ENCODE measurements around the gene FGFBP1. TPM values are rescaled to one million over a fixed set of nuclear protein-coding genes. Genes with fewer than 3 reads are reported as not detected.

FGFBP1 gene
- total and polyA plus RNA-seq, 2 donors (not counting 3 experiments of a cell fraction or from before 2014, with no cell fraction given): not detected

DNA sequence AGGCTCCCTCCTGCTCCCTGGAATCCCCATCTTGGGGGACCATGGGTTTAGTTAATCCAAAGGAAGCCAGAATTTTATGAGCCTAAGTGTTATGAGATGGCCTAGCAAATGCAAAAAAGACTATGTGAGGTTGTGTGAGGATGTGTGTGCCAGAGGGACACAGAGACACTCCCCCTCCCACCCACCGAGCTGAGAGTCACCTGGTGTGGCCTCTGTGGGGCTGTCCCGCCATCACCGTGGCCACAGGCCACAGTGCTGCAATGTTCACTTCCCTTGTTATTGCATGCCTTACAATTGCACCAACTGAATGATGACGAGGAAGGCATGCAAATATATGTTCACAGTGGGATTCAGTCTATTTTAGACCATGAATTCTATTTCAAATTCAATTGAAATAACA is 25.0 kb upstream of the FGFBP1 start:
- FAIRE-seq: no peak
- intact Hi-C loops (cut with micrococcal nuclease): loop anchor here (1.0 kb wide), 2 partner anchors 38 to 302 kb away; no protein-coding TSS in a partner anchor
- CTCF ChIA-PET: interaction anchor here (0.8 to 5.2 kb wide), 7 partner anchors 10 to 304 kb away, joined by 3 to 58 read pairs (median 6); no protein-coding TSS in a partner anchor

More for the DNA sequence above, 25.0 kb upstream of the FGFBP1 start:
- POLR2A ChIA-PET: no interaction called here
- no peak overlapping the region for H2AFZ ChIP-seq (ENCODE audit: low read depth, low read length)
- no peak overlapping the region for H3K4me3 ChIP-seq (replicated peaks in 1 of 3; ENCODE audit: insufficient read depth in 1 of 3, low read depth in 1 of 3, low read length in 3 of 3)
- H3K27me3 ChIP-seq (ENCODE audit: control insufficient read depth in 2 of 2, insufficient read depth in 2 of 2, low read length in 2 of 2): no peaks in the 10 kb centered on the region
- no peak for DNase-seq (ENCODE audit: low read depth, low spot score)
- BruUV-seq (replicated peaks): no TSS peak
- H3K4me2 ChIP-seq (ENCODE audit: insufficient read depth, low read length): no peak overlapping the region
- H3K79me2 ChIP-seq (ENCODE audit: control insufficient read depth, insufficient read depth, low read length): no peaks in the 10 kb centered on the region
- no peaks in the 10 kb centered on the region for H3K4me1 ChIP-seq (ENCODE audit: control insufficient read depth, extremely low read depth, insufficient read depth, low read length)
- H3K36me3 ChIP-seq (ENCODE audit: control insufficient read depth in 2 of 2, extremely low read depth in 1 of 2, insufficient read depth in 2 of 2, low read length in 2 of 2): no peaks in the 10 kb centered on the region
- H3K27ac ChIP-seq (ENCODE audit: insufficient read depth, low read depth, low read length): no peak overlapping the region
- H3K9me1 ChIP-seq (replicated peaks; ENCODE audit: control insufficient read depth, extremely low read depth, insufficient read depth, low read length): no peaks in the 10 kb centered on the region
- H3K9me3 ChIP-seq (replicated peaks; ENCODE audit: control insufficient read depth, insufficient read depth, low read length): no peaks in the 10 kb centered on the region
- dilution Hi-C loops (cut with MboI; ENCODE audit: extremely low pct_ligation_motif_present, low sequenced_read_pairs): no loop called here
- H3K9ac ChIP-seq (replicated peaks; ENCODE audit: extremely low read depth, insufficient read depth, low read length): no peak overlapping the region
- H4K20me1 ChIP-seq (replicated peaks; ENCODE audit: control insufficient read depth, extremely low read depth, insufficient read depth, low read length): no peaks in the 10 kb centered on the region
- TF ChIP-seq POLR2AphosphoS5 (IDR thresholded peaks at IDR 0.05; ENCODE audit: insufficient read depth, low read depth, low read length): no peak
- TF ChIP-seq EZH2 (IDR thresholded peaks at IDR 0.05; ENCODE audit: borderline replicate concordance, low read depth, low read length, severe bottlenecking): no peak
- TF ChIP-seq, protein P1, sequence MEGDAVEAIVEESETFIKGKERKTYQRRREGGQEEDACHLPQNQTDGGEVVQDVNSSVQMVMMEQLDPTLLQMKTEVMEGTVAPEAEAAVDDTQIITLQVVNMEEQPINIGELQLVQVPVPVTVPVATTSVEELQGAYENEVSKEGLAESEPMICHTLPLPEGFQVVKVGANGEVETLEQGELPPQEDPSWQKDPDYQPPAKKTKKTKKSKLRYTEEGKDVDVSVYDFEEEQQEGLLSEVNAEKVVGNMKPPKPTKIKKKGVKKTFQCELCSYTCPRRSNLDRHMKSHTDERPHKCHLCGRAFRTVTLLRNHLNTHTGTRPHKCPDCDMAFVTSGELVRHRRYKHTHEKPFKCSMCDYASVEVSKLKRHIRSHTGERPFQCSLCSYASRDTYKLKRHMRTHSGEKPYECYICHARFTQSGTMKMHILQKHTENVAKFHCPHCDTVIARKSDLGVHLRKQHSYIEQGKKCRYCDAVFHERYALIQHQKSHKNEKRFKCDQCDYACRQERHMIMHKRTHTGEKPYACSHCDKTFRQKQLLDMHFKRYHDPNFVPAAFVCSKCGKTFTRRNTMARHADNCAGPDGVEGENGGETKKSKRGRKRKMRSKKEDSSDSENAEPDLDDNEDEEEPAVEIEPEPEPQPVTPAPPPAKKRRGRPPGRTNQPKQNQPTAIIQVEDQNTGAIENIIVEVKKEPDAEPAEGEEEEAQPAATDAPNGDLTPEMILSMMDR (IDR thresholded peaks at IDR 0.05; ENCODE audit: extremely low read depth in 1 of 2, insufficient read depth in 1 of 2, low read depth in 1 of 2, low read length in 2 of 2): no peak
- no peak for TF ChIP-seq JUN (IDR thresholded peaks at IDR 0.05; ENCODE audit: borderline replicate concordance, insufficient read depth, insufficient read length, low read depth)
- TF ChIP-seq MAX (IDR thresholded peaks at IDR 0.05; ENCODE audit: insufficient read depth, insufficient read length): no peak
- no peak for TF ChIP-seq GATA2 (IDR thresholded peaks at IDR 0.05; ENCODE audit: insufficient read depth, insufficient read length, low read depth, low read length)
- TF ChIP-seq MYC (IDR thresholded peaks at IDR 0.05; ENCODE audit: low read depth, low read length): no peak
- TF ChIP-seq FOS (IDR thresholded peaks at IDR 0.05; ENCODE audit: borderline replicate concordance, insufficient read depth, low read length): no peak
- TF ChIP-seq POLR2A (IDR thresholded peaks at IDR 0.05; ENCODE audit: low read depth, low read length): no peak
